Measurements from ENCODE around the gene CHCHD2.
A peak's percentile ranks its signal among the peaks of the same experiment; 100 is the strongest.

The CHCHD2 gene

GRCh38 chr7:56053993-56054392, 52.3 kb downstream of the CHCHD2 start:
- DNase-seq (ENCODE audit: low read depth): no peak
- H3K9me3 ChIP-seq (ENCODE audit: control insufficient read depth, low read length): no peaks in the 10 kb centered on the region
- H3K4me1 ChIP-seq (ENCODE audit: control insufficient read depth, insufficient read depth, low read length): peaks cover 22% of the 10 kb centered on the region
- peak overlapping the region; percentile 97 for H3K9ac ChIP-seq (ENCODE audit: low read length)
- H3K36me3 ChIP-seq (ENCODE audit: control insufficient read depth, insufficient read depth, low read length, severe bottlenecking): peaks cover 60% of the 10 kb centered on the region
- no peak overlapping the region for H3K4me3 ChIP-seq (ENCODE audit: low read length)
- H3K27me3 ChIP-seq (replicated peaks; ENCODE audit: control insufficient read depth, insufficient read depth, low read length): no peaks in the 10 kb centered on the region

- H3K4me3 ChIP-seq (ENCODE audit: low read length): peak overlapping the region; percentile 96
- peaks cover 54% of the 10 kb centered on the region for H3K36me3 ChIP-seq (ENCODE audit: control insufficient read depth, insufficient read depth, low read length, severe bottlenecking)
- DNase-seq (ENCODE audit: low read depth): no peak
- peak overlapping the region; percentile 97 for H3K9ac ChIP-seq (ENCODE audit: low read length)
- H3K4me1 ChIP-seq (ENCODE audit: control insufficient read depth, insufficient read depth, low read length): peaks cover 22% of the 10 kb centered on the region
- H3K27me3 ChIP-seq (replicated peaks; ENCODE audit: control insufficient read depth, insufficient read depth, low read length): no peaks in the 10 kb centered on the region
- no peaks in the 10 kb centered on the region for H3K9me3 ChIP-seq (ENCODE audit: control insufficient read depth, low read length)
Observed at GRCh38 chr7:56053379-56053778, 52.9 kb downstream of the CHCHD2 start.
